GM18909 (cell line): ENCODE data around the gene DSCAML1.

Experiments
- ATAC-seq: cut with Tn5 transposase; IDR thresholded peaks from one replicate; pipeline ENCODE4 v1.9.1; 2021; ENCODE audit warnings: mild to moderate bottlenecking; ENCODE audit not compliant: unreplicated experiment, poor library complexity

The DSCAML1 gene

DNA sequence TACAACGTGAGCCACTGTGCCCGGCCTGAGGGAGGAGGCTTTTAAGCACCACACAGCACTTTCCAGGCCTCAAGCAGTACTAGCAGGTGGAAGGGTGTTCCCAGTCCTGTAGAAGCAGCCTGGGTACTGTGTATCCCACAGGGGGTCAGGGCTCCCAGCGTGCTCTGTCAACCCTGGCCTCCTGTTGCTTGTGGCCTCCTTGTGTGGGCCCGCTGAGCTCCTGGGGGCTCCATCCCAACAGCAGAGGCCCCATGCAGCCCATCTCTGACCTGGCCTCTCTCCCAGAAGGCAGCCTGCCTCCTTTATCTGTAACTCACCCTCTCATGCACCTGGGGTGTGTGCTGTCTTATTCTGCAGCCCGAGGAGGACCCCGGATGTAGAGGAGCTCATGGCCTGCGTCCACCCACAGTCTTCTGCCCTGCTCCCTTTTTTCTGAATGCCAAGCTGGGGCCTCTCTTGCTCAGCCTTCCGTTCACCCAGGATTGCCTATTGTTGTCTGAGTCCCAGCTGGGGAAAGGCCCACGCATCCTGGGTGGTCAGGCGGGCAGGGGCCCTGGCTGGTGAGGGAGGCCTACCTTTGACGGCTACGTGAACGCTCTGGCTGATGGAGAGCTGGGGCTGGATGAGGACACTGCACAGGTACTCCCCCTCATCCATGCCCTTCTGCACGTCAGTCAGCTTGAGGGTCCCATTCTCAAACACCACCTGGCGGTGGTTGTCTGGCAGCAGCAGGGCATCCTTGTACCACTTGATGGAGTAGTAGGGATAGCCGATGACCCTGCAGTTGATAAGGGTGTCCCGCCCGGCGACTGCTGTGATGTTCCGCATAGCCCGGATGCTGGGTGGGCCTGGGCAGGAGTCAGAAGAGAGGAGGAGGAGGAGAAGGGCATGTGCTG, 280.9 kb downstream of the DSCAML1 start:
- no peak for ATAC-seq

GRCh38 chr11:117514256-117514655, 282.8 kb downstream of the DSCAML1 start:
- no peak for ATAC-seq

GRCh38 chr11:117513666-117514065, 283.4 kb downstream of the DSCAML1 start:
- no peak for ATAC-seq

DNA sequence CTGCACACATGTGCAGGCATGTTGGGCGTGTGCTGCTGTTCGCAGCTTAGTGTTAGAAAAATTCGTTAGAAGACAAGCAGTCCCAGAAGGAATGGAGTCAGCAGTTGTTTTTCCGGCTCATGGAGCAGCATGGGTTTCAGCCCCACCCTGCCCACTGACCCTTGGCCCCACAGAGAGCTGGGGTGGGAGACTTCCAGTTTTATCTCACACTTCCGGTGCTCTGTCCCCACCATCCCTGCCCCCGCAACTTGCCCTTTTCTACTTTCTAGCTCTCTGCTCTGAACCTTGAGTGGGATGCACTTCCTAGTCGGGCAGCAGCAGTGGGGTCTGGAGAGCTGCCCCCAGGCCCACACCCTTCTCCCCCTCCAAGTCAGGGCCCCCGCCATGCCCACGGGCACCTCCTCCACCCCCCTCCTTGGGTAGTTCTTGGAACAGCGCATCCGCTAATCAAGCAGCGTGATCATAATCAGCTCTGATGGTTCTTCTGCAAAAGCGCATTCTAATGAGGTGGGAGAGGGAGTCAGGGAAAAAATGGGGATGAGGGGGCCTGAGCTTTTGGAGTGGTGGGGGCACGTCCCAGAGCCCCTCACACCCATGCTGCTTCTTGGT, 285.0 kb downstream of the DSCAML1 start:
- no peak for ATAC-seq

GRCh38 chr11:117511483-117511930, 285.5 kb downstream of the DSCAML1 start:
- no peak for ATAC-seq

DNA sequence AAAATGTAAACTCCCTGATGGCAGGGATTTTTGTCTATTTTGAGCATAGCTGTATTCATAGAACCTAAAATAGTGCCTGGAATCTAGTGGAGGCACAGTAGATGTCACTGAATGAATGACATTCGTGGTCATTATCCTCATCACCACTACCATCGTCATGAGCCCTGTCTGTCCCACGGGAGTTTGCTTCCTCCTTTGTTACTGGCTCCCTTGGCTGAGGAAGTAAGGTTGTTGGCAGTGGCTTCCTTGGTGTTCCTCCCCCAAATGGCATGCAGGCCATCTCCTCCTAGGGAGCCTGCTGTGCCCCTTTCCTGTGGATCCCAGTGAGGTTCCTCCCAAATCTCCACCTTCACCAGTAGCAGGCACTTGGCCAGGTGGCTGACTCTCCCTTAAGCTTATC, 286.4 kb downstream of the DSCAML1 start:
- no peak for ATAC-seq

GRCh38 chr11:117509543-117509942, 287.5 kb downstream of the DSCAML1 start:
- no peak for ATAC-seq

- ATAC-seq: no peak
These were observed 290.0 kb downstream of the DSCAML1 start for GRCh38 chr11:117506971-117507370.

DNA sequence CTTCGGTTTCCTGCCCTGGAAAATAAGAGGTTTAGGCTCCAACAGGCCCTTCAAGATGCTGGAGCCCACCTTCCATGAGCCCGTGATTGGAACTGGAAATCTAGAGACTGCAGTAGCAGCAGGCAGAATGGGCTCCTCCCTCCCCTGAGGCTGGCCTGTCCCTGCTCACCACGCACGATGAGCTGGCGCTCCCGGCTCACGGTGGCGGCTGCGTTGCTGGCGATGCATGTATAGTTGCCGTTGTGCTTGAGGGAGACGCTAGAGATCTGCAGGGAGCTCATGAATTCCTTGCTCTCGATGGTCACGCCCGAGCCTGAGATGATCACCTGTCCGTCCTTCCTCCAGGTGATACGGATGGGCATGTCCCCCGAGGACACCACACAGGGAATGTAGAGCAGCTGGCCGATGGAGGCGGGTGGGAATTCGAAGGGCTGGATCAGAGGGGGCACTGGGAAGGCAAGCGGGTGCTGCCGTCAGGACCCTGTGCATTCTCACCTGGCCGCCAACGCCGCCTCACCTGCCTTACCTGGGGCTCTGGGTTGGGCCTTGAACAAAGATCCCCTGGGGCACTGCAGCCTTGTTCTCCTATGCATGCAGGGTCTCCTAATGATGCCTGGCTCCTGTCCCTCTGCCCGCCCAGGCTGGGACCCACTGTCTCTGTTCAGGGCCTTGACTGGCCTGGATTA, 291.6 kb downstream of the DSCAML1 start:
- no peak for ATAC-seq

- ATAC-seq: no peak
These were observed 294.3 kb downstream of the DSCAML1 start for GRCh38 chr11:117502779-117503100.

GRCh38 chr11:117502015-117502778, 294.8 kb downstream of the DSCAML1 start:
- ATAC-seq: no peak

GRCh38 chr11:117501237-117501898, 295.6 kb downstream of the DSCAML1 start:
- ATAC-seq: no peak

- ATAC-seq: no peak
These were observed 298.2 kb downstream of the DSCAML1 start for GRCh38 chr11:117498791-117499190.

DNA sequence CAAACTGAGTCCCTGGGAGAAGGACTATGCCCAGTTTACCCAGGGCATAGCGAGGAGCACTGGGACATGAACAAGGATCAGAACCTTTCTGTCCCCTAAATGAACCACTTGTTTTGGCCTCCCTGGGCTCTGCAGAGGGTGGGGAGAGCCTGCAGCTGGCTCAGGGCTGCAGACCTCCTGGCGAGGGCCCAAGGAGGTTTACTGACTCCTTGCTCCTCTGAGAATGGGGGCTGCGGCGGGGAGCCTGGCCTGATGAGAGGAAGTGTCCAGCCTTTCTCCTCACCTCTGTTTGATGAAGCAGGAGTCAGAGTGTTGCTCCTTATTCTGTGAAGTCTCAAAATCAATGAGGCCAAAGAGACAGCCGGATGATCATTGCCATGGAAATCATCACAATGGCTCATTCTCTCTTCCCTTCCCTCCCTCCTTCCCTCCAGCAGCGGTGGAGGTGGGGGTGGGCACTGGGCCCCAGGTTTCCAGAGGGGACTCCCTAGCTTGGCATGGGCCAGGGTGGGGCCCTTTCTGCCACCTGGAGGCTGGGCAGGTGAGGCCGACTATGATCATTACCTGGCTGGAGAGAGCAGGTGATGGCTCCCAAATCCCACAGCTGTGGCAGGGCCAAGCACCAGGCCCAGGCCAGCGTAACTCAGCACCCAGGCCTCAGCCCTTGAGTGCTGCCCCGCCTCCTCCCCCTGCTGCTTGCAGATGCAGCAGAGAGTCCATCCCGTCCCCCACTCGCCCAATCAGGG, 299.6 kb downstream of the DSCAML1 start:
- ATAC-seq: no peak

- ATAC-seq: no peak
These were observed 301.7 kb downstream of the DSCAML1 start for GRCh38 chr11:117495357-117495756.

GRCh38 chr11:117492578-117493251, 304.3 kb downstream of the DSCAML1 start:
- ATAC-seq: no peak

- ATAC-seq: no peak
These were observed 306.1 kb downstream of the DSCAML1 start for GRCh38 chr11:117490911-117491310.

- no peak for ATAC-seq
These were observed 306.9 kb downstream of the DSCAML1 start for GRCh38 chr11:117489999-117490679.
